ENCODE data around the gene TMEM156.

TMEM156 gene

GRCh38 chr4:39048311-39048710 is 16.1 kb upstream of the TMEM156 start:
- TF ChIP-seq ZNF274 (IDR thresholded peaks at IDR 0.05; ENCODE audit: low read depth, low read length): no peak
- H3K4me3 ChIP-seq (ENCODE audit: low read length): no peak overlapping the region

- no peak for TF ChIP-seq ZNF274 (IDR thresholded peaks at IDR 0.05; ENCODE audit: low read depth, low read length)
- H3K4me3 ChIP-seq (ENCODE audit: low read length): no peak overlapping the region
Measured at GRCh38 chr4:39047681-39048080, 15.5 kb upstream of the TMEM156 start.

GRCh38 chr4:39046249-39046648 is 14.0 kb upstream of the TMEM156 start:
- TF ChIP-seq ZNF274 (IDR thresholded peaks at IDR 0.05; ENCODE audit: low read depth, low read length): no peak
- H3K4me3 ChIP-seq (ENCODE audit: low read length): peak overlapping the region; percentile 82

- TF ChIP-seq ZNF274 (IDR thresholded peaks at IDR 0.05; ENCODE audit: low read depth, low read length): no peak
- H3K4me3 ChIP-seq (ENCODE audit: low read length): peak overlapping the region; percentile 82
Measured at GRCh38 chr4:39045827-39046221, 13.6 kb upstream of the TMEM156 start.

- no peak for TF ChIP-seq ZNF274 (IDR thresholded peaks at IDR 0.05; ENCODE audit: low read depth, low read length)
- peak overlapping the region; percentile 82 for H3K4me3 ChIP-seq (ENCODE audit: low read length)
Measured at GRCh38 chr4:39044956-39045826, 13.0 kb upstream of the TMEM156 start.

- TF ChIP-seq ZNF274 (IDR thresholded peaks at IDR 0.05; ENCODE audit: low read depth, low read length): no peak
- peak overlapping the region; percentile 89 for H3K4me3 ChIP-seq (ENCODE audit: low read length)
Measured at GRCh38 chr4:39044364-39044955, 12.3 kb upstream of the TMEM156 start.

- H3K4me3 ChIP-seq (ENCODE audit: low read length): peak overlapping the region; percentile 89
- TF ChIP-seq ZNF274 (IDR thresholded peaks at IDR 0.05; ENCODE audit: low read depth, low read length): no peak
Measured at GRCh38 chr4:39043861-39044363, 11.7 kb upstream of the TMEM156 start.

GRCh38 chr4:39043058-39043860 is 11.1 kb upstream of the TMEM156 start:
- no peak for TF ChIP-seq ZNF274 (IDR thresholded peaks at IDR 0.05; ENCODE audit: low read depth, low read length)

GRCh38 chr4:39042366-39042765 is 10.2 kb upstream of the TMEM156 start:
- H3K4me3 ChIP-seq (ENCODE audit: low read length): no peak overlapping the region
- no peak for TF ChIP-seq ZNF274 (IDR thresholded peaks at IDR 0.05; ENCODE audit: low read depth, low read length)

More at GRCh38 chr4:39043058-39043860, 11.1 kb upstream of the TMEM156 start:
- peak overlapping the region; percentile 9; the same call in 1 of the 2 replicates for H3K4me3 ChIP-seq (ENCODE audit: low read length)

GRCh38 chr4:39039108-39039507 is 6.9 kb upstream of the TMEM156 start:
- TF ChIP-seq ZNF274 (IDR thresholded peaks at IDR 0.05; ENCODE audit: low read depth, low read length): no peak
- no peak overlapping the region for H3K4me3 ChIP-seq (ENCODE audit: low read length)

GRCh38 chr4:39037941-39038340 is 5.7 kb upstream of the TMEM156 start:
- no peak overlapping the region for H3K4me3 ChIP-seq (ENCODE audit: low read length)
- no peak for TF ChIP-seq ZNF274 (IDR thresholded peaks at IDR 0.05; ENCODE audit: low read depth, low read length)

- no peak for TF ChIP-seq ZNF274 (IDR thresholded peaks at IDR 0.05; ENCODE audit: low read depth, low read length)
- H3K4me3 ChIP-seq (ENCODE audit: low read length): no peak overlapping the region
Measured at GRCh38 chr4:39037491-39037825, 5.2 kb upstream of the TMEM156 start.

- TF ChIP-seq ZNF274 (IDR thresholded peaks at IDR 0.05; ENCODE audit: low read depth, low read length): no peak
- H3K4me3 ChIP-seq (ENCODE audit: low read length): no peak overlapping the region
Measured at GRCh38 chr4:39036172-39036571, 4.0 kb upstream of the TMEM156 start.

GRCh38 chr4:39031590-39032020 is 604 bp downstream of the TMEM156 start:
- H3K4me3 ChIP-seq (ENCODE audit: low read length): peak overlapping the region; percentile 96

Data from GM08714 (cell line).